HepG2 (cell line): ENCODE measurements around the gene ACTN4. TPM values are rescaled to one million over a fixed set of nuclear protein-coding genes. Genes with fewer than 3 reads are reported as not detected.

Source experiments
- ELF4 ChIP-seq: sonication (generic); formaldehyde crosslinking; IDR thresholded peaks from 2 replicates; pipeline ENCODE4 v1.5.0; 2020; ENCODE audit warnings: missing genetic modification reagents, mild to moderate bottlenecking, moderate library complexity, borderline replicate concordance
- FLYWCH1 ChIP-seq: sonication (generic); formaldehyde crosslinking; IDR thresholded peaks from 2 replicates; pipeline ENCODE4 v1.8.1; 2023; ENCODE audit warnings: mild to moderate bottlenecking, missing genetic modification reagents
- KDM3A ChIP-seq: IDR thresholded peaks from 2 replicates; pipeline ENCODE4 v1.6.1; 2018; ENCODE audit warnings: low read depth, missing compliant biosample characterization
- KDM5A ChIP-seq: fragments of 200-600 bp; sonication (generic); IDR thresholded peaks from 2 replicates; pipeline ENCODE4 v1.7.0; 2018; ENCODE audit warnings: antibody characterized with exemption, mild to moderate bottlenecking, low read length, borderline replicate concordance
- NFE2 ChIP-seq: sonication (generic); formaldehyde crosslinking; IDR thresholded peaks from 2 replicates; pipeline ENCODE4 v1.4.0; 2020; ENCODE audit warnings: missing genetic modification reagents
- NKX3-1 ChIP-seq: sonication (generic); formaldehyde crosslinking; IDR thresholded peaks from 2 replicates; pipeline ENCODE4 v1.5.0; 2020; ENCODE audit warnings: missing genetic modification reagents
- PRMT3 ChIP-seq: sonication (generic); formaldehyde crosslinking; IDR thresholded peaks from 2 replicates; pipeline ENCODE4 v1.8.1; 2022; ENCODE audit warnings: low read depth, mild to moderate bottlenecking, moderate library complexity, missing genetic modification reagents, borderline replicate concordance
- ZBTB7A ChIP-seq: sonication (generic); formaldehyde crosslinking; IDR thresholded peaks from 2 replicates; pipeline ENCODE4 v1.8.0; 2022; ENCODE audit warnings: mild to moderate bottlenecking, missing genetic modification reagents
- ZMYM4 ChIP-seq: sonication (generic); formaldehyde crosslinking; IDR thresholded peaks from 2 replicates; pipeline ENCODE4 v1.8.1; 2023; ENCODE audit warnings: mild to moderate bottlenecking, missing genetic modification reagents
- ZNF138 ChIP-seq: sonication (generic); formaldehyde crosslinking; IDR thresholded peaks from 2 replicates; pipeline ENCODE4 v1.5.0; 2020; ENCODE audit warnings: mild to moderate bottlenecking, low read depth, missing genetic modification reagents
- ZNF282 ChIP-seq: fragments of 450-650 bp; IDR thresholded peaks from 2 replicates; pipeline ENCODE4 v1.6.1; 2018; ENCODE audit not compliant: partially characterized antibody
- ZNF3 ChIP-seq: IDR thresholded peaks from 2 replicates; pipeline ENCODE4 v1.7.0; 2017; ENCODE audit warnings: inconsistent platforms
- ZNF713 ChIP-seq: sonication (generic); formaldehyde crosslinking; IDR thresholded peaks from 2 replicates; pipeline ENCODE4 v1.4.0; 2020; ENCODE audit warnings: mild to moderate bottlenecking, missing genetic modification reagents
- ZNF737 ChIP-seq: sonication (generic); formaldehyde crosslinking; IDR thresholded peaks from 2 replicates; pipeline ENCODE4 v1.5.0; 2020; ENCODE audit warnings: missing genetic modification reagents, mild to moderate bottlenecking, borderline replicate concordance
- ZSCAN25 ChIP-seq: sonication (generic); formaldehyde crosslinking; IDR thresholded peaks from 2 replicates; pipeline ENCODE4 v1.8.0; 2022; ENCODE audit warnings: mild to moderate bottlenecking, missing genetic modification reagents
- polyA plus RNA-seq, 8 experiments: library from polyadenylated mRNA; depleted of rRNA in 3 of 8; stranded (reverse) in 7 of 8; unstranded in 1 of 8; fragments of >200 nt; fragmentation: Illumina TruSeq in 4 of 8; extraction: Trizol in 4 of 8; gene quantifications; 2 replicates each; pipeline versions ENCODE4 v1.2.1 to v1.2.3, GENCODE V29; 2011 to 2016; ENCODE audit warnings: low read depth in 4 of 8, missing spikeins in 1 of 8, mixed read lengths in 1 of 8; ENCODE audit not compliant: insufficient read depth in 1 of 8
- total RNA-seq, 5 experiments: library from RNA; depleted of rRNA; stranded (reverse); fragments of >200 nt; fragmentation: Illumina TruSeq; extraction: Trizol; gene quantifications; 2 replicates each; pipeline ENCODE4 v1.2.3, GENCODE V29; 2016; ENCODE audit warnings: low read depth in 1 of 5
- TF ChIP-seq, protein P1 (sequence below): sonication (generic); formaldehyde crosslinking; IDR thresholded peaks from 2 replicates; pipeline ENCODE4 v1.4.0; 2020; ENCODE audit warnings: mild to moderate bottlenecking, missing genetic modification reagents
- TF ChIP-seq, protein P2 (sequence below): sonication (generic); formaldehyde crosslinking; IDR thresholded peaks from 2 replicates; pipeline ENCODE4 v1.4.0; 2020; ENCODE audit warnings: mild to moderate bottlenecking, low read depth, missing genetic modification reagents
- TF ChIP-seq, protein P3 (sequence below): sonication (generic); formaldehyde crosslinking; IDR thresholded peaks from 2 replicates; pipeline ENCODE4 v1.5.0; 2020; ENCODE audit warnings: missing genetic modification reagents, mild to moderate bottlenecking, borderline replicate concordance
- TF ChIP-seq, protein P4 (sequence below): IDR thresholded peaks from 2 replicates; pipeline ENCODE4 v1.6.1; 2016; ENCODE audit warnings: missing biosample characterization, missing genetic modification reagents, low read depth
- TF ChIP-seq, protein P5 (sequence below): sonication (generic); formaldehyde crosslinking; IDR thresholded peaks from 2 replicates; pipeline ENCODE4 v1.8.1; 2023; ENCODE audit warnings: mild to moderate bottlenecking, missing genetic modification reagents, borderline replicate concordance
- TF ChIP-seq, protein P6 (sequence below): IDR thresholded peaks from 2 replicates; pipeline ENCODE4 v1.6.1; 2012; ENCODE audit warnings: low read depth, low read length, improper control_type of control experiment

ACTN4 gene
- total and polyA plus RNA-seq, 2 of the 13 experiments (the other 11 are each of a cell fraction or from before 2014, with no cell fraction given): 171 to 192 TPM

DNA sequence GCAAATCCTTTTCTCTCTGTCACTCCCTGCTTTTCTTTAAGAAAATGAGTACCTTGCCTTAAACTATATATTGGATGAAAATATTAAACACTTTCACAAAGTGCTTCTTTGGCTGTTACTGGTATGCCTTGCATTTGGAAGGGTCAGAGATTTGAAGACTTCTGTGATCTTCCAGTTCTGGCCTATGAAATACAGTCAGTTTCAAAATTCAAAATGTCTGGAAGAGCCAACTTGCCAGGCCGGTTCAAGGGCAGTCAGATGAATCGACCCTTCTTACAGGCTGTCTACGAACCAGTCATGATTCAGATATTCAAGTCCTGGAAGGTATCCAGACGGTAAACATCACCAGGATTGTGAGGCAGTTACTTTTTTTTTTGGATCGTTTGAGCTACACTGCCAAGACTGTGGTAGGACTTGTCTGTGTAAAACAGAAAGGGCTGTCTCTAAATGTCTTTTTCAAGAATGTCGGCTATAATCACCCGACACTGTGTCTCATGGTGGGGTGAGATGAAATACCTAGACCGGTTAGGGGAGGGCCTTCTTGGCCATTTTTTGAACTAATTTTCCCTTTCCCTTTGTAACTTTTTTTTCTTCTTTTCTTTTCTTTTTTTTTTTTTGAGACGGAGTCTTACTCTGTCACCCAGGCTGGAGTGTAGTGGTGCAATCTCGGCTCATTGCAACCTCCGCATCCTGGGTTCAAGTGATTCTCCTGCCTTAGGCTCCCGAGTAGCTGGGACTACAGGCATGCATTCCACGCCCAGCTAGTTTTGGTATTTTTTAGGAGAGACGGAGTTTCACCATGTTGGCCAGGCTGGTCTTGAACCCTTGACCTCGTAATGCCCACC is 11.2 kb downstream of the ACTN4 start (continued):
- TF ChIP-seq, protein P1, sequence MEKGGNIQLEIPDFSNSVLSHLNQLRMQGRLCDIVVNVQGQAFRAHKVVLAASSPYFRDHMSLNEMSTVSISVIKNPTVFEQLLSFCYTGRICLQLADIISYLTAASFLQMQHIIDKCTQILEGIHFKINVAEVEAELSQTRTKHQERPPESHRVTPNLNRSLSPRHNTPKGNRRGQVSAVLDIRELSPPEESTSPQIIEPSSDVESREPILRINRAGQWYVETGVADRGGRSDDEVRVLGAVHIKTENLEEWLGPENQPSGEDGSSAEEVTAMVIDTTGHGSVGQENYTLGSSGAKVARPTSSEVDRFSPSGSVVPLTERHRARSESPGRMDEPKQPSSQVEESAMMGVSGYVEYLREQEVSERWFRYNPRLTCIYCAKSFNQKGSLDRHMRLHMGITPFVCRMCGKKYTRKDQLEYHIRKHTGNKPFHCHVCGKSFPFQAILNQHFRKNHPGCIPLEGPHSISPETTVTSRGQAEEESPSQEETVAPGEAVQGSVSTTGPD (CRISPR knock-in tag): no peak; the same call in 1 of the 2 replicates
- TF ChIP-seq KDM3A (CRISPR knock-in tag) (no peak), ZBTB7A (CRISPR knock-in tag) (no peak), NFE2 (CRISPR knock-in tag) (no peak), FLYWCH1 (CRISPR knock-in tag) (no peak), PRMT3 (no peak), ZSCAN25 (CRISPR knock-in tag) (no peak), ZNF282 (no peak), ELF4 (CRISPR knock-in tag) (no peak), ZNF3 (CRISPR knock-in tag) (no peak), ZMYM4 (CRISPR knock-in tag) (peak; percentile 48; the same call in 1 of the 2 replicates), ZNF713 (0 out of 2 replicates have a peak, but pooled peaks have one; percentile 47), ZNF737 (CRISPR knock-in tag) (no peak), ZNF138 (CRISPR knock-in tag) (no peak), NKX3-1 (CRISPR knock-in tag) (no peak), KDM5A (no peak)
- TF ChIP-seq, protein P2, sequence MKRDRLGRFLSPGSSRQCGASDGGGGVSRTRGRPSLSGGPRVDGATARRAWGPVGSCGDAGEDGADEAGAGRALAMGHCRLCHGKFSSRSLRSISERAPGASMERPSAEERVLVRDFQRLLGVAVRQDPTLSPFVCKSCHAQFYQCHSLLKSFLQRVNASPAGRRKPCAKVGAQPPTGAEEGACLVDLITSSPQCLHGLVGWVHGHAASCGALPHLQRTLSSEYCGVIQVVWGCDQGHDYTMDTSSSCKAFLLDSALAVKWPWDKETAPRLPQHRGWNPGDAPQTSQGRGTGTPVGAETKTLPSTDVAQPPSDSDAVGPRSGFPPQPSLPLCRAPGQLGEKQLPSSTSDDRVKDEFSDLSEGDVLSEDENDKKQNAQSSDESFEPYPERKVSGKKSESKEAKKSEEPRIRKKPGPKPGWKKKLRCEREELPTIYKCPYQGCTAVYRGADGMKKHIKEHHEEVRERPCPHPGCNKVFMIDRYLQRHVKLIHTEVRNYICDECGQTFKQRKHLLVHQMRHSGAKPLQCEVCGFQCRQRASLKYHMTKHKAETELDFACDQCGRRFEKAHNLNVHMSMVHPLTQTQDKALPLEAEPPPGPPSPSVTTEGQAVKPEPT: no peak
- TF ChIP-seq, protein P3, sequence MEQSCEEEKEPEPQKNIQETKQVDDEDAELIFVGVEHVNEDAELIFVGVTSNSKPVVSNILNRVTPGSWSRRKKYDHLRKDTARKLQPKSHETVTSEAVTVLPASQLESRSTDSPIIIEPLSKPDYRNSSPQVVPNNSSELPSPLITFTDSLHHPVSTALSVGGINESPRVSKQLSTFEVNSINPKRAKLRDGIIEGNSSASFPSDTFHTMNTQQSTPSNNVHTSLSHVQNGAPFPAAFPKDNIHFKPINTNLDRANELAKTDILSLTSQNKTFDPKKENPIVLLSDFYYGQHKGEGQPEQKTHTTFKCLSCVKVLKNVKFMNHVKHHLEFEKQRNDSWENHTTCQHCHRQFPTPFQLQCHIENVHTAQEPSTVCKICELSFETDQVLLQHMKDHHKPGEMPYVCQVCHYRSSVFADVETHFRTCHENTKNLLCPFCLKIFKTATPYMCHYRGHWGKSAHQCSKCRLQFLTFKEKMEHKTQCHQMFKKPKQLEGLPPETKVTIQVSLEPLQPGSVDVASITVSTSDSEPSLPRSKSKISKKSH: no peak
- TF ChIP-seq, protein P4, sequence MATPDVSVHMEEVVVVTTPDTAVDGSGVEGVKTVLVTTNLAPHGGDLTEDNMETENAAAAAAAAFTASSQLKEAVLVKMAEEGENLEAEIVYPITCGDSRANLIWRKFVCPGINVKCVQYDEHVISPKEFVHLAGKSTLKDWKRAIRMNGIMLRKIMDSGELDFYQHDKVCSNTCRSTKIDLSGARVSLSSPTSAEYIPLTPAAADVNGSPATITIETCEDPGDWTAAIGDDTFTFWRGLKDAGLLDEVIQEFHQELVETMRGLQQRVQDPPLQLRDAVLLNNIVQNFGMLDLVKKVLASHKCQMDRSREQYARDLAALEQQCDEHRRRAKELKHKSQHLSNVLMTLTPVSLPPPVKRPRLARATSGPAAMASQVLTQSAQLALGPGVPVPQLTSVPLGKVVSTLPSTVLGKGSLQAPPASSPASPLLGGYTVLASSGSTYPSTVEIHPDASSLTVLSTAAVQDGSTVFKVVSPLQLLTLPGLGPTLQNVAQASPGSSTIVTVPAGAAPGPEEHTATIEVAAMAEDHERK (CRISPR knock-in tag): no peak
- TF ChIP-seq, protein P5, sequence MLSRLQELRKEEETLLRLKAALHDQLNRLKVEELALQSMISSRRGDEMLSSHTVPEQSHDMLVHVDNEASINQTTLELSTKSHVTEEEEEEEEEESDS (CRISPR knock-in tag): no peak
- TF ChIP-seq, protein P6, sequence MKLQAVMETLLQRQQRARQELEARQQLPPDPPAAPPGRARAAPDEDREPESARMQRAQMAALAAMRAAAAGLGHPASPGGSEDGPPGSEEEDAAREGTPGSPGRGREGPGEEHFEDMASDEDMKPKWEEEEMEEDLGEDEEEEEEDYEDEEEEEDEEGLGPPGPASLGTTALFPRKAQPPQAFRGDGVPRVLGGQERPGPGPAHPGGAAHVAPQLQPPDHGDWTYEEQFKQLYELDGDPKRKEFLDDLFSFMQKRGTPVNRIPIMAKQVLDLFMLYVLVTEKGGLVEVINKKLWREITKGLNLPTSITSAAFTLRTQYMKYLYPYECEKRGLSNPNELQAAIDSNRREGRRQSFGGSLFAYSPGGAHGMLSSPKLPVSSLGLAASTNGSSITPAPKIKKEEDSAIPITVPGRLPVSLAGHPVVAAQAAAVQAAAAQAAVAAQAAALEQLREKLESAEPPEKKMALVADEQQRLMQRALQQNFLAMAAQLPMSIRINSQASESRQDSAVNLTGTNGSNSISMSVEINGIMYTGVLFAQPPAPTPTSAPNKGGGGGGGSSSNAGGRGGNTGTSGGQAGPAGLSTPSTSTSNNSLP: peak; percentile 58; the same call in 1 of the 2 replicates
